SKM-1 (cell line): Measurements from ENCODE around the gene LDAH.

Experiments used
- DNase-seq: peaks from one replicate; lab custom pipeline; 2025; ENCODE audit not compliant: unreplicated experiment; lab: John Stamatoyannopoulos, UW

The LDAH gene

GRCh38 chr2:20638646-20639430 is 184.1 kb downstream of the LDAH start:
- DNase-seq: no peak

- DNase-seq: no peak
Measured at GRCh38 chr2:20638014-20638413, 184.9 kb downstream of the LDAH start.

- no peak for DNase-seq
Measured at GRCh38 chr2:20637147-20637546, 185.8 kb downstream of the LDAH start.

- DNase-seq: peak; percentile 28
Measured at GRCh38 chr2:20635675-20636584, 187.0 kb downstream of the LDAH start.

GRCh38 chr2:20635113-20635510 is 187.8 kb downstream of the LDAH start:
- DNase-seq: no peak

- no peak for DNase-seq
Measured at GRCh38 chr2:20634507-20635112, 188.3 kb downstream of the LDAH start.
